HG03108 (cell line): ENCODE measurements around the gene MYO18A.

Experiments used
- ATAC-seq: cut with Tn5 transposase; IDR thresholded peaks from one replicate; pipeline ENCODE4 v1.9.1; 2021; ENCODE audit warnings: moderate library complexity; ENCODE audit not compliant: unreplicated experiment

MYO18A gene

DNA sequence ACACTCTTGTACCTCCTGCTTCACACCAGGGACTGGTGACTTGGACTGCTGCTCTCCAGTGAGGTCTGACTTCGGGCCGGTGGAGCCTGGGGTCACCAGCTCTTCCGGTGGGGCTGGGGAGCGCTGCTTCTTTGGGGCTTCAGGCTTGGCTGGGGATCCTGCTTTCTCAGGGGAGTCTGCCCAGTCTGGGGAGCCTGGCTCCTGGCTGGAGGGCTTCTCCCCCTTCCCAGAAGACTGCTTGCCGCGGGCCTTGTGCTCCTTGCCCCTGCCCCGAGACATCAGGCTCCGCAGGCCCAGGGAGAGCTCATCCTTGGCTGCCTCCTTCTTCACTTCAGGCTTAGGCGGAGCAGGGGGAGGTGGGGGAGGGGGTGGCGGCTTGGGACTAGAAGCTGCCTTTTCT, 52.4 kb downstream of the MYO18A start:
- no peak for ATAC-seq

DNA sequence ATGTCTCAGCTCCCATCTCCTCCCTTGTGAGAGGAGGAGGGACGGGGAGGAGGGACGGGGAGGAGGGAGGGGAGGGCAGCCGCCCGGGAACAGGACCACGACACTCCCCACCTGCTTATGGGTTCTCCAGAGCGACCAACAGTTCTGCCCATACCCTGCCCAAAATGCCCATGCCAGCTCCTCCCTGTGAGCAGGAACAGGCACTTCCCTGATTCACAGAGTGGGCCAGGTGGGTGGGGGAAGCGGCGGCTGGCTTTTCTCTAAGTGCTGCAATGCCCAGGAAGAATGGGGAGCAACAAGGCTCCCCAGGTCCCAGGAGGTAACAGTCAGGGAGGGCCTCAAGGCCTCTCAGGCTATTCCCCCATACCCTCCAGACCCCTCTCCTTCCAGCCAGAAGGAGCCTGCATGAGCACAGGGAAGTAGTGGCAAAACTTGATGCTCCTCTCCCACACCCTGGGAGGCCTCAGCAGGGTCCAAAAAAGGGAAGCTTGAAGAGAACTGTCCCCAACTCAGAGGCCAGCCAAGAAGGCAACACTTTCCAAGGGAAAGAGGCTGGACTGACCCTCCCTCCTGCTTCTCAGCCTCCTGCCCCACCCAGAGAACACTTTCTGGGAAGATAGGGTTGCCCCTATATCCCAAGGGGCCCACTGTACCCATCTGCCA, 53.8 kb downstream of the MYO18A start:
- ATAC-seq: no peak

DNA sequence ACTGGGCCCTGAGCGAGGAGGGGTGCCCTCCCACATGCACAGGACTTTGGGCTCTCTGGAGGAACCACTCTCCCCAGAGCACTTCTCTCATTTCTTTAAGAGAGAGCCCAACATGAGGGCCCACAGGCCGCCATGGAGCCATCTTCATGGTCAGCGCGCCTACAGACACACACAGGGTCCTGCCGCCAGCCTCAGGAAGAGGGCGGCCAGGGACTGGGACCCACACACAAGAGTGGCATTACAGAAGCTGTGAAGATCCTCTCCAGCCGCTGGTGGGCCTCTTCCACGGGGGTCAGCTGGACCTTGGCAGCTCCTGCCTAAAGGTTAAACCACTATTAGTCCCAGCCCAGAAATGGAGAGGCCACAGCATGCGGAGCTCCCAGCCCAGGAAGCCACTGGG, 54.5 kb downstream of the MYO18A start:
- ATAC-seq: no peak

DNA sequence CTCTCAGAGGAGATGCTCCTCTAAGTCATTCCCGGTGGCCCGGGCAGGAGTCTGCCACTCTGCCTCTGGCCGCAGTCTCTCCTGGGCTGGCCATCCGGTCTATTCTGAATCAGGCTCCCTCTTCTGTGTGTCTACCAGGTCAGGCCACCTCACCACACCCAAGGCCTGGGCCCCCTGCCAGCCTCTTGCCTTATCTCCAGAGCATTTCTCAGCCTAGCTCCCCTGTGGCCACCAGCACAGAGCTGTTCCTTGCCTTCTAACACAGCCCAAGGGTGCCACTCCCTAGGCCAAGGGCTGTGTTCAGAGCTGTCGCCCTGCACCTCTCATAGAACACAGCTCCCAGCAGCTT, 55.3 kb downstream of the MYO18A start:
- ATAC-seq: no peak

DNA sequence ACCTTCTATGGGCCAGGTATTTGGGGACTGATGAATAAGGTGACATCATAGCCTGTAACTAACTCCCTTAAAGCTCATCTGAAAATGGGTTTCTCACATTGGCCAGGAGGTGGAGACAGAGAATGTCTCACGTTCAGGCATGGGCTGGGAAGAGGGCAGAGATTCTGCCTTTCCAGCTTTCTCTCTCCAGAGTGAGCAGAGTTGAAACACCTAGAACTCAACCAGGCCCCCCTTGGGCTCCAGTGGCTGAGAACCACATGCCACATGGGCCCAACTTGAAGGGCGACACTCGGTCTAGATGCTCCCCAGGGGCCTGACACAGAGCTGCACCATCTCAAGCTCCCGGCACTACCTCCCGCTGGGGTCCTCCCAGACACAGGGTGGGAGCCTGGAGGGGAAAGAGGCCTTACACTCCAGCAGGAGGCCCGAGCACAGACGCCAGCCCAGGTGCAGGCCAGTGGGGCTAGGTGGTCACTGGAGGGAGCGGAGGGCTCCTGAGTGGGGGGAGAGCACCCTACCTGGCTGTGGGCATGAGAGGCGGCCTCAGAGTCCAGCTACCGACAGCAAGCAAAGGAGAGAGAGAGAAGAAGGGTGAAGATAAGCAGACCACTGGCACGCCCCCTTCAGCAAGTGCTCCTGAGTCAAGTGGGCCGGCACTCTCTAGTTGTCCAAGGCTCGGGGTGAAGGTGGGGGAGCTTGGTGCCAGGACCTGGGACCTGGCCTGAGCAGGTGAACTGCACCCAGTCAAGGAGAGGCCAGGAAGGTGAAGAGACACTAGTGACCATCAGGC, 55.9 kb downstream of the MYO18A start:
- ATAC-seq: no peak

DNA sequence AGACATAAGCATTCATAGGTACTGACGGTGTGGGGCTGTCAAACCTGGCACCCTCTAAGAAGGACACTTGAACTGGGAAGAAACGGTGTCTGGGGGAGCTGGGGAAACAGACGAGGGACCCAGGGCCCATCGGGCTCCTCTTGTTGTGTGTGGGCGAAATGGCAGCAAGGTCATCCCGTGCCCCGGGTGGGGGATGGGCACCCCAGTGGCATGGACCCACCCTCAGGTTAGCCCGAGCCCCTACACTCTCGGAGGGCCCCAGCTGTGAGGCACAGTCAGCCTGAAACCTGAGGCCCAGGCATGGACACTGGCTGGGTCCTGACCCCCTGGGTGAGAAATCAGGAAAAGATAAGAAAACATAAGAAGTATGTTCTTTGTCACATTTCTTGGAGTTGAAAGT, 57.1 kb downstream of the MYO18A start:
- no peak for ATAC-seq

DNA sequence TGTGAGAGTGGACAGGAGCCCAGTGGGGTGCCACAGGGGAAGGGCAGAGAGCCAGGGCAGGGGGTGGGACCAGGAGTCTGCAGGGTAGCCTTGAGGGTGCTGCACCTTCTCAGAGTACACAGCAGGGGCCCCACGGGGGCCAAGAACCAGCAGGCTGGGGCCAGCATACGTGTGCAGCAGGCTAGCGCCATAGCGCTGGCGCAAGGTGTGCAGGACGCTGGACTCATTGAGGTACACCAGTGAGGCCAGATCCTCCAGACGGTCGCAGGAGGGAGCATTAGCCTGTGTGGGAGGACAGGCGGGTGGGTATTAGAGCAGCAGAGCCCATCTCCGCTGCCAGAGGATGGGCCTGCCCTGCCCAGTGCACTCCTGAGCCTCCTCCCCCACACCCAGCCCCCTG, 58.8 kb downstream of the MYO18A start:
- no peak for ATAC-seq

DNA sequence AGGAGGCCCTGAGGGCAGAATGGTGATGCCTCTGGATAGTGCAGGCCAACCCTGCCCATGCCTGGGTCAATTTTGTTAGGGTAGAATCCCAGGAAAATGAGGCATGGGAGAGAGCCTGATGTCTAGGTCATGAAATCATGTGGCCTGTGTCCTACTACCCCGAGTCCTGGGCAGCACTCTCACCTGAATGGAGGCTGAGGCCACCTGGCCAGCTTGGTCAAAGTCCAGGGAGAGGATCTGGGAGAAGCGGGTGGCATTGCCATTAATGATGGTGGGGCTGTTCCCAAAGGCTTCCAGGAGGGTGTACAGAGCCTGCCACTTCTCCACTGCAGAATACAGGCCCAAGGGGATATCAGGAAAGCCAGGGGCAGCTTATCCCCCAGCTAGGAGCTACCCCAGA, 59.8 kb downstream of the MYO18A start:
- no peak for ATAC-seq

DNA sequence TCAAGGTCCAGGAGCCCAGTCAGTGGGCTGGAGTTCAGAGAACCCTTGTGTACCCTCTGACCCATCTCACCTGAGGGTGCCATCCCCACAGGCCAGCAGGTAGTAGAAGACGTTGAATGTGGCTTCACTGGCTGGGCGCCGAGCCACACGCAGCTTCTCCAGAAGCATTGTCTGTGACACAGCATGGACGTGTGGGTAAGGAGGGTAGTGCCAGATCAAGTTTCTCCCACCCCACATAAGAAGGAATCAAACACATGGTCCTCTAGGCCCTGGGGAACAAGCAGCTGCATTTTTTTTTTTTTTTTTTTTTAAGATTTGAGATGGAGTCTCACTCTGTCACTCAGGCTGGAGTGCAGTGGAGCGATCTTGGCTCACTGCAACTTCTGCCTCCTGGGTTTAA, 60.9 kb downstream of the MYO18A start:
- no peak for ATAC-seq

DNA sequence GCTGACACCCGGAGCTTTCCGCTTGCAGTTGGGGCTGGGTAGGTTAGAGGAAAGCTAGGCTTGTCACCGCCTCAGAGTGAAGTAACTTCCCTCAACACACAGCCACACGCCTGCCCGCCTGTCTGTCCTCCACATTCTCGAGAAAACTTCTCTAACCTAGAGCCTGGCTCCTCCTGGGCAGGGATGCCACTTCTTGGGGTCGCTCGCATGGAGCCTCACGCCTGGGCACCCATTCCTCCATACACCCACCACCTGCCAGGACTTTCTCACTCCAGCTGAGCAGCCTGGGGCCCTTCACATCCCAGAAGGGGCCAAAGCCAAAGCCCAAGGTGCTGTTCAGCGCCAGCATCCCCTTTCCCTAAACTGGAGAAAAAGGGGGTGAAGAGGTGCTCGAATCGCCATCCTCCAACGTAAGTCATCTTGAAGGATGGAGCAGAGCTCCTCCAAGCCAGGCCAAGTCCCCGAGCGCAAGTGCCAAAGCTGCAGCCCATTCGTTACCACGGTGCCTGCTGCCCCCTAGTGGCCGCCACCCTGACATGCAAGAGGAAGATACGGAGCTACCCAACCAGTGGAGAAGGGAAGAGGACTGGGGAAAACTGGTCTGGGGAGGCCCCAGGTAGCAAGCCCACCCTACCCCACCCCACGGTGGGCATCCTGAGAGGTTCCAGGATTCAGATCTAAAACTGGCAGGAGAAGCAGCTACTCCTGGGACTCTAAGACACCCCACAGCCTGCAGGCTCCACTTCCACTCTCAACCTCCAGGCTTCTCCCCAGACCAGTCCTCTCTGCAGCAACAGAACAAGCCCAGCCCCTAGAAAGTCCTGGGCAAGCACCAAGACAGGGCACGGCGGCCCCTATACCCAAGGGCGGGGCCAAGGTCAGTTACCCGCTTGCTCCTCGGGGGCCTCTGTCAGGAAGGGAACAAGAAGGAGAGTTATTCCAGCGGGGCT, 63.1 kb downstream of the MYO18A start:
- ATAC-seq: no peak

DNA sequence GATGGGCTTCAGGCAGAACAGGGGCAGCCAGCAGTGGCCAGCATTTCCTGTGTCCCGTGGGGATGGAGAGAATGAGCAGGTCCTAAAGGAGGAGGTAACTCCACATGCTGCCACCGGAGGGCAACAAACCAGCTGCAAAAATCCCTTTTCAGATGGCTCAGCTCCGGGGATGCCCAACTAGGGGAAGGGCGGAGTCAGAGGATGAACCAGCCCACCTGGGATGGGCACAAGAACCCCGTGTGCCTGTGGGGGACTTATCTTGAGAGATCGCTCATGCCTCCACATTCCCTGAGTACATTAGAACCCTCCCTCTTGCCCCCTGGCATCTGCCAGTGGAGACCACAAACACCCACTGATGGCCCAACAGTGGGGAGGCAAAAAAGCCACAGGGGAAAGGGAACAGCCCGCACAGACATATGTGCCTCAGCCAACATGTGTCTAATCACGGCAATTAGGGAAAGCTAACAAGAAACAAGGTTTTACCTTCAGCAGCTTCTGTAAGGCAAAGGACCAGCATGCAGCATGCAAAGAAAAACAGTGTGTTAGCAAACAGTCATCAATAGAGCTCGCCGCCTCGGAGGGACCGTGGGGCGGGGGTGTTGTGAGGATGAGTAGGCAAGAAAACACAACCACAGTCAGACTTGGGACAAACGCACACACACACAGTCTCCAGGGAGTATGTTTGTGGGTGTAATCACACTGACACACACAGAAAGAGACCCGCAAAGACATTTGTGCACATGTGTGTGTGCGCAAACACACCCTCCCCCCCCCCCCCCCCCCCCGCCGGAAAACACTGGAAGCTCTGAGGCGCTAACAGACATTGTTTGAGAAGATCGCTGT, 64.0 kb downstream of the MYO18A start:
- no peak for ATAC-seq

DNA sequence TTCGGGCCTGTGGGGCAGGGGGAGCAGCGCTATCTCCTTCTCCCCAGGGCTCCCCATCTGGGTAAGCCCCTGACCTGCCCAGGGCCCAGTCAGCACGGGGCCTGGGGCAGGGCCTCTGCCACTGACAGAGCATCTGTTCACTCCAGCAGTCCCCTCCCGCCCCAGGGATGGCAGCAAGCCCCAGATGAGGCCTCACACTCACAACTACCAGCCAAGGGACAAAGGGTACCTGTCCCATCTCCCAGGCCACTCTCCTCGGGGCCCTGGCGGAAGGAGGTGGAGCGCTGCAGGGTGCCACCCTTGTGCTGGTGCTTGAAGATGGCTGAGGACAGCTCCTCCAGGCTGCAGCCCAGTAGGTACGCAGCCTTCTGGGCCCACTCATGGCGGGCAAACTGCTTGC, 64.8 kb downstream of the MYO18A start:
- no peak for ATAC-seq

DNA sequence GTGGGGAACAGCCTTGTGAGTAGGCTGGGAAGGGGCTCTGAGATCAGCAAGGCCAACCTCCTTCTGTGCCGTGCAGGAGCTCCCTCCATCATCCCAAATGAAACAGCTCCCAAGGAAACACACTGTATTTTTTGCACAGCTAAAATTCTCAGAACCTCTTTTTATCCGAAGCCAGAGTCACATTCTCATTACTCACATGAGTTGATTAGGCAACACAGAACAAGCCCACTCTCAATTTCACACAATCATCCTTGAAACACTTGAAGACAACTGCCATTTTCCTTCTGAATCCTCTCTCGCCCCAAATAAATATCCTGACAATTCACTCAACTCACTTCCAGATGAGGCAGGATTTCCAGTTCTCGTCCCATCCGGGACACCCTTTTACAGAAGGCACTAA, 66.1 kb downstream of the MYO18A start:
- ATAC-seq: no peak

DNA sequence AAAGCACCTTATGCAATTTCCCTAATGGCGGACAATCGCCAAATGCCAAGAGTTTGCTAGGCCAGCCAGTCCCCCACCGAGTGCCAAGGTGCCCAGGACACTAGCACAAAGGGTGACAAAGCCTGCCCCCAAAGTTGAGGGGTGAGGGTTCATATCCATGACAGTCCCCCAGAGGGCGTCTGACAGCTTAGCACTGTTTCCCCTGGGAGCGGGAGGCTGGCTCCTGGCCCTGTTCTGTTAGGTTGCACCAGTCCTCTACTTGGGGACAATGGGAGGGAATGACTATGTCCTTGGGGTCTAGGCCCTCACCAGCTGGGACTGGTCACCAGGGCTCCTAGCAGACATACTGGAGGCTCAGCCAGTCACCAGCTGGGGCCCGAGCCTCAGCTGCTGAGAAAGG, 66.9 kb downstream of the MYO18A start:
- ATAC-seq: no peak

DNA sequence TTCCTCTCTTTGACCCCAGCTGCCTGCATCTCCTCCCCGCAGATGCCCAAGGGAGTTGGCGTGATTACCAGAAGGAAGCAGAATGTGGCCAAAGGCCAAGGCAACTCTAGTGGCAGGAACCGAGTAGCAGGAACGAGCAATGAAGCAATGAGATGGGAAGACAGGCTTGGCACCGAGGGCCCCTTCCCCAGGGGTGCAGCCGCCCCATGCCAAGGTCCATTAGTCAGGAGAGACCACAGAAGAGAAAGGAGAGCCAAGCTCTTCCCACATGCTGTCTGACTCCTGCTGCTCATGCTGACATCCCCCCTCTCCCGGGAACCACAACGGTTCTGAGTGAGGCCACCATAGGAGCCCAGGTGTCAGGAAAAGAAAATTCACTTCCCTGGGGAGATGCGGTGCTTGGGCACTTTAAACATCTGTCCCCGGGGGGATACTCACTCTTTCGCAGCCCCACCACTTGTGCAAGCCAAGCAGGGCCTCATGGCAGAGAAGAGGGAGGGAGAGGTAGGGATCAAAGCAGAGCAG, 67.4 kb downstream of the MYO18A start:
- ATAC-seq: no peak

DNA sequence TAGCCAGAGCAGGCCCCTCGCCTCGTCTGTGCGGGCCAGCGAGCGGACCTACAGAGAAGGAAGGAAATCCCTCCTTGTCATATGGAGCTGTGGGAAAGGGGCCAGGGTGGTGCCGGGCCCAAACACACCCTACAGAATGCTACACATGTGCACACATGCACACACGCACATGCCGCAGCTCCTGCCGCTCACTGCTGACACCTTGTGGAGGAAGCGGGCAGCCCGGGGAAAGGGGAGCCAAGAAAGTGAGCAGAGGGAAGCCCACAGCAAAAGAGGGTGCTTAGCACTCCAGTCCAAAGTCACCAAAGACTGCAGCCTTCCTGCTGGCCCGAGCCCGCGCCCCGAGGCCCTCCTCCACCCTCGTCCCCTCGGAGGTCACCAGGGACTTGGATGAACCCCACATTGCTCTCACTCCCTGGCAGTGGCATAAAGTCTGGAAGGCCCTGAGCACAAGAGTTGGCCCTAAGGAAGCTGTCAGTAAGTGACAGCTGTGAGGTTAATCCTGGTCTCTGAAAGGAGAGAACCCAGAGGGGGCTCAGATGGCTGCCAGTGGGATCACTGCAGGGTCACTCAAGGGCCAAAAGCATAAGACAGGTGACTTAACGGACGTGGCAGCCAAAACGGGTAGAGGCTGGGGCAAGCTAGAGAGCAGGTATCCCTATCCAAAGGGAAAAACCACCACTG, 68.2 kb downstream of the MYO18A start:
- ATAC-seq: no peak

DNA sequence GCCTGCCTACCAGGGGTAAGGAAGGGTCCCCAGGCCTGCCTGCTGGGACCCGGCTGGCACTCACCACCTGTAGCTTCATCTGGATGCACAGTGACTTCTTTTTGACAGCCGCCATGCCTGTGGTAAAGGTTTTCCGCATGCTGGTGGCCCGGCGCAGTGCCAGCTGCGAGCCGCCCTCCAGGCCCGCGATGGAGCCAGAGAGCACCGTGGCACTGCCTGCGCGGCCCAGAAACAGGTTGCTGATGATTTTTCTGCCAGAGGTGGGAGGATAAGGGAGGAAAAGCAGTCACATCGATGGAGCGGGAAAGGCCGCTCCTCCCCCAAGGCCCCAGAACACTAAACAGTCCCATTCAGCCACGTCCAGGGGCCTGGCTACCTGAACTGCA, 69.8 kb downstream of the MYO18A start:
- no peak for ATAC-seq

DNA sequence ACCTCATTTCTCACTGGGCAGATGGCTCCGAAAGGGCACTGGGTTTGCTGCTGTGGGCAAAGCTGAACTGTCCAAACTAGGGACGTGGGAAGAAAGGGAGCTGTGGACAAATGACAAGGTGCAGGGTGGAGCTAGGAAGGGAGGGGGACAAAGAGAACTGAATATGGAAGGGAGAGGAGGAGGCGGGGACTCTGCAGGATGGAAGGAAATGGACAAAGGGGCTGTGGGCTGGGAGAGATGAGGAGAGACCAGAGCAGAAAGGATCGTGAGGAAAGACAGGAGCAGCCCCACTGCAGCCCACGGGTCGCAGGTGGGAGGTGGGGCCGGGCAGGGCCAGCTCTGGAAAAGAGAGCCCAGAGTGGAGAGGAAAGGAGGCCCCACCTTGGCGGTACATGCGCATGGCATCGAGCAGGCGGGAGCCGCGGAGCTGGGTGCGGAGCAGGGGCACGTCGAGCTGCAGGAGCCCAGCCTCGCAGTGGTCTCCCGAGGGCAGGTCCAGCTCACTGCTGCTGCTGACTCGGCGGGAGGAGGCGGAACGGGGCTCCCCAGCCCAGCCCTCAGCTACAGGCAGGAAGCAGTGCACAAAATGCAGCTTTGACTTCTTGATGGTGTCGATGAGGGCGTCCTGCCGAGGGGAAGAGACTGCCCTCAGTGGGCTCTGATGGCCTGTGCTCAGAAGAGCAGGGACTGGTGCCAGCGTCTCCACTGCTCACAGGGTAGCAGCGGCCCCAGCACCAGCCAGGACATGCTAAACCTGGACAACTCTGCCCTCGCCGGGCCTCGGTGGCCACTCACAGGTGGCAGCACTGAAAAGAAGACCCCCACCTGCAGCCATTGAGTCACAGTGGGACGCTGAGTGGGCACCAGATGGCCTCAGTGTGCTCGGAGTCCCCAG, 70.5 kb downstream of the MYO18A start:
- no peak for ATAC-seq
